HL-60 (cell line): Measurements from ENCODE around the gene TJP2.

Experiments
- TF ChIP-seq, protein P1 (sequence below): IDR thresholded peaks from one replicate; pipeline ENCODE4 v1.5.1; 2011; ENCODE audit warnings: low read length, control low read depth, inconsistent platforms; ENCODE audit not compliant: insufficient read depth
- TF ChIP-seq, protein P2 (sequence below): IDR thresholded peaks from 2 replicates; pipeline ENCODE4 v1.6.1; 2012; ENCODE audit warnings: low read depth; ENCODE audit not compliant: insufficient replicate concordance

DNA sequence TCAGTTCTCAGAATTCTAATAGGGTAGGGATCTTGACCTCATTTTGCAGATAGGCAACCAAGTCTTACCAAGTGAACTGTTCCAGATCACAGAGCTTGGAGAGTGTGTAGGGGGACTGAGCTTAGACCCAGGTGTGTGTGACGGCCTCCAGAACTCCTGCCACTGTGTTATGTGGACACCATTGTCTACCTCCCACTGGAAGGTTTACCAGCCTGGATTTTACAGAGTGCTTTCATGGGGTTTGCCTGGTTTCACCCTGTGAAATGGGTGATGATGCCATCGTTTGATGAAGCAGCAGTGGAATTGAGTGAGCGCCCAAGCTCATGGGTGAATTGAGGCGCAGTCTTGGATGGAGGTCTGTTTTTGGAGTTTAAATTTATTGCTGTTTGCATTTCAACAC is 23.6 kb downstream of the TJP2 start:
- TF ChIP-seq, protein P1, sequence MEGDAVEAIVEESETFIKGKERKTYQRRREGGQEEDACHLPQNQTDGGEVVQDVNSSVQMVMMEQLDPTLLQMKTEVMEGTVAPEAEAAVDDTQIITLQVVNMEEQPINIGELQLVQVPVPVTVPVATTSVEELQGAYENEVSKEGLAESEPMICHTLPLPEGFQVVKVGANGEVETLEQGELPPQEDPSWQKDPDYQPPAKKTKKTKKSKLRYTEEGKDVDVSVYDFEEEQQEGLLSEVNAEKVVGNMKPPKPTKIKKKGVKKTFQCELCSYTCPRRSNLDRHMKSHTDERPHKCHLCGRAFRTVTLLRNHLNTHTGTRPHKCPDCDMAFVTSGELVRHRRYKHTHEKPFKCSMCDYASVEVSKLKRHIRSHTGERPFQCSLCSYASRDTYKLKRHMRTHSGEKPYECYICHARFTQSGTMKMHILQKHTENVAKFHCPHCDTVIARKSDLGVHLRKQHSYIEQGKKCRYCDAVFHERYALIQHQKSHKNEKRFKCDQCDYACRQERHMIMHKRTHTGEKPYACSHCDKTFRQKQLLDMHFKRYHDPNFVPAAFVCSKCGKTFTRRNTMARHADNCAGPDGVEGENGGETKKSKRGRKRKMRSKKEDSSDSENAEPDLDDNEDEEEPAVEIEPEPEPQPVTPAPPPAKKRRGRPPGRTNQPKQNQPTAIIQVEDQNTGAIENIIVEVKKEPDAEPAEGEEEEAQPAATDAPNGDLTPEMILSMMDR = no peak
- TF ChIP-seq, protein P2, sequence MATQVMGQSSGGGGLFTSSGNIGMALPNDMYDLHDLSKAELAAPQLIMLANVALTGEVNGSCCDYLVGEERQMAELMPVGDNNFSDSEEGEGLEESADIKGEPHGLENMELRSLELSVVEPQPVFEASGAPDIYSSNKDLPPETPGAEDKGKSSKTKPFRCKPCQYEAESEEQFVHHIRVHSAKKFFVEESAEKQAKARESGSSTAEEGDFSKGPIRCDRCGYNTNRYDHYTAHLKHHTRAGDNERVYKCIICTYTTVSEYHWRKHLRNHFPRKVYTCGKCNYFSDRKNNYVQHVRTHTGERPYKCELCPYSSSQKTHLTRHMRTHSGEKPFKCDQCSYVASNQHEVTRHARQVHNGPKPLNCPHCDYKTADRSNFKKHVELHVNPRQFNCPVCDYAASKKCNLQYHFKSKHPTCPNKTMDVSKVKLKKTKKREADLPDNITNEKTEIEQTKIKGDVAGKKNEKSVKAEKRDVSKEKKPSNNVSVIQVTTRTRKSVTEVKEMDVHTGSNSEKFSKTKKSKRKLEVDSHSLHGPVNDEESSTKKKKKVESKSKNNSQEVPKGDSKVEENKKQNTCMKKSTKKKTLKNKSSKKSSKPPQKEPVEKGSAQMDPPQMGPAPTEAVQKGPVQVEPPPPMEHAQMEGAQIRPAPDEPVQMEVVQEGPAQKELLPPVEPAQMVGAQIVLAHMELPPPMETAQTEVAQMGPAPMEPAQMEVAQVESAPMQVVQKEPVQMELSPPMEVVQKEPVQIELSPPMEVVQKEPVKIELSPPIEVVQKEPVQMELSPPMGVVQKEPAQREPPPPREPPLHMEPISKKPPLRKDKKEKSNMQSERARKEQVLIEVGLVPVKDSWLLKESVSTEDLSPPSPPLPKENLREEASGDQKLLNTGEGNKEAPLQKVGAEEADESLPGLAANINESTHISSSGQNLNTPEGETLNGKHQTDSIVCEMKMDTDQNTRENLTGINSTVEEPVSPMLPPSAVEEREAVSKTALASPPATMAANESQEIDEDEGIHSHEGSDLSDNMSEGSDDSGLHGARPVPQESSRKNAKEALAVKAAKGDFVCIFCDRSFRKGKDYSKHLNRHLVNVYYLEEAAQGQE = no peak
